ENCODE results near the gene LGALSL.

The LGALSL gene

DNA sequence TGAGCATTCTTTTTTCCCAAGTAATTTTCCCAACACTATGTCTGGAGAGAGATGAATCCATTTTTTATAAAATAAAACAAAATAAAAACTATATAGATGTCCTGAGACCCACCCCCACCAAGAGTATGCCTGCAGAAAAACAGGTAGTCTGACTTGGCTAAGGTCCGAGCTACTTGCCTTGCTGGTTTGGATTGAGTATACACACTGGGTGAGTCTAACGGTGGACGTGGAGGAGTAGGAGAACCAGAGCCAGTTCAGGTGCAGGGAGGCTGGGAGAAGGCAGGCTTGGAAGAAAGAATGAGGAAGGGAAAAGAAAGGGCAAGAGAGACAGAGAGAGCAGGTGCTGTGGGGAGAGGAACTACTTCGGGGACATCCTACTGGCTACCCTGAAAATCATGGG, 48.9 kb downstream of the LGALSL start:
- DNase-seq: no peak

DNA sequence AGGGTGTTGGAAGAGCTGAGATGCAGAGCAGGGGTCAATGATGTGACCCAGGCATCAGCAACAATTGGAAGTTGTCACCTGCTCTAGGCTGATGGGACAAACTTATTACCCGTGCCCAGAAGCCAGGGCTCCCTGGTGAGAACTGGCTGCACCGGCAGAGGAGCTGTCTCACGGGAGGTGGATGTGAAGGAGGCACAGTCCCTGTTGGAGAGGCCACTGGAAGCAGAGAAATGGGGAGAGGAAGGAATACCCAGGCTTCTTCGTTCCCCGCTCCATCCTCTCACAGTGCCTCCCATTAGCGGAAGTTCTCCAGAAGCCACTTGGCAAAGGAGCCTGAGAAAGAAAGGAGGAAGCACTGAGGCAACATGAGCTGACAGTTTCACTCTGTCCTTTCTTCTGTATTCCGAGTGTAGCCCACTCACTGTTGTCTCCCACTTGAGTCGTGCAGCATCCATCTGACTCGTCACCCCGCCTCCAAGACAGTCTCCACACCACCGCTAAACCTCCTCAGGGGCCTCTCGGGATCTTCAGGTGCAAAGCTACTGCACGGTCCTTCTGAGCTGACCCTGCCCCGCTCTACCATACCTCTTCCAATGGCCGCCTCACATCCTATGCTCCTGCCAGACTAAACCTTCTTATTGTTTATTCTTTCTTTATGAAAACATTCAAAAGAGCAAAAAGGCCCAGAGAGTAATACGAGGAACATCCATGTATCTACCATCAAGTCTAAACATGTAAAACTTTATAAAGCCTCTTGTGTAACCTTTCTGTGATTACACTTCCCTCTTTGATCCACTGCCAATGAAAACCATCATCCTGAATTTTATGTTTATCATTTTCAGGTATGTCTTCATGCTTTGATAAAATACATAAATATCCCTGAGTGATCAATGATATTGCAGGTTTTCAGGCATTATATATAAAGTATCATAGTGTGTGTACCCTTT, 51.1 kb downstream of the LGALSL start:
- no peak for DNase-seq

GRCh38 chr2:64506686-64507085, 52.7 kb downstream of the LGALSL start:
- DNase-seq: no peak

All from activated T-cell treated with anti-CD3 and anti-CD28 coated beads for 4 hours (primary cell).